Stomach (tissue), 9 donors: Measurements from ENCODE around the gene CCDC183. TPM values are rescaled to one million over a fixed set of nuclear protein-coding genes. Genes with fewer than 3 reads are reported as not detected.
A peak's percentile ranks its signal among the peaks of the same experiment; 100 is the strongest.
"Not testable (repeated sequence)": the region's sequence is repeated elsewhere in the genome, so short reads cannot be mapped to it uniquely, and the experiment has no call there.

Experiments
- DNase-seq, 2 donors: peaks; one replicate each; pipeline versions ENCODE4 v3.0.0 to v3.0.0-alpha.2; 2013 to 2019
- H3K27ac ChIP-seq, 5 donors: fragments of 200-600 bp in 4 of 5; sonication (generic) in 4 of 5; one replicate each; pipeline ENCODE4 v1.5.1; 2013 to 2019; ENCODE audit warnings: mild to moderate bottlenecking in 1 of 5, moderate library complexity in 1 of 5
- H3K27me3 ChIP-seq, 3 donors: fragments of 200-600 bp; sonication (generic); one replicate each; pipeline ENCODE4 v1.5.1; 2017 to 2019; ENCODE audit warnings: mixed run types in 1 of 3
- H3K36me3 ChIP-seq, 4 donors: fragments of 200-600 bp; sonication (generic); 1 replicate in 3 of 4; 2 replicates in 1 of 4; pipeline ENCODE4 v1.5.1; 2016 to 2019
- H3K4me1 ChIP-seq, 4 donors: fragments of 200-600 bp; sonication (generic); one replicate each; pipeline ENCODE4 v1.5.1; 2016 to 2019
- H3K4me3 ChIP-seq, 4 donors: fragments of 200-600 bp; sonication (generic) in 3 of 4; one replicate each; pipeline ENCODE4 v1.5.1; 2016 to 2019; ENCODE audit warnings: mild to moderate bottlenecking in 1 of 4
- H3K9me3 ChIP-seq, 4 donors: fragments of 200-600 bp; sonication (generic); one replicate each; pipeline ENCODE4 v1.5.1; 2016 to 2019
- CTCF ChIP-seq, 7 experiments: fragments of 450-650 bp in 4 of 7; fragments of 200-600 bp in 3 of 7; sonication (generic) in 3 of 7; IDR thresholded peaks; one replicate each; pipeline ENCODE4 v1.5.1; 2016 to 2019; ENCODE audit warnings: antibody characterized with exemption in 7 of 7, control low read depth in 2 of 7, mild to moderate bottlenecking in 1 of 7
- EP300 ChIP-seq: sonication (generic); formaldehyde crosslinking; IDR thresholded peaks from one replicate; pipeline ENCODE4 v1.6.1; 2017; ENCODE audit warnings: antibody characterized with exemption
- POLR2A ChIP-seq, 4 donors: fragments of 450-650 bp; IDR thresholded peaks; one replicate each; pipeline ENCODE4 v1.6.1; 2016; ENCODE audit warnings: antibody characterized with exemption in 4 of 4, control low read depth in 2 of 4, mild to moderate bottlenecking in 1 of 4, moderate library complexity in 1 of 4
- POLR2AphosphoS5 ChIP-seq, 3 donors: sonication (generic); formaldehyde crosslinking; IDR thresholded peaks; one replicate each; pipeline ENCODE4 v1.6.1; 2016; ENCODE audit warnings: antibody characterized with exemption in 3 of 3
- WGBS, 5 donors: extraction: QIAGEN DNeasy Blood & Tissue Kit in 3 of 5; methylation state at CpG; one replicate each; pipeline versions ENCODE4 v1.1.5 to v1.1.7; 2013 to 2018; 5-methylcytosine and 5-hydroxymethylcytosine counted together
- intact Hi-C: fragments of 100-400 bp; cut with DNase I; formaldehyde crosslinking; loops from one replicate; pipeline ENCODE4 v1.15.1; 2023; ENCODE audit warnings: low total_unique reads
- polyA plus RNA-seq, 3 donors: library from polyadenylated mRNA; stranded (reverse); fragments of 200-250 nt; gene quantifications; one replicate each; pipeline ENCODE4 v1.2.3, GENCODE V29; 2013
- total RNA-seq, 5 donors: library from RNA; depleted of rRNA; stranded (reverse); fragments of >200 nt; gene quantifications; one replicate each; pipeline versions ENCODE4 v1.1.0 to v1.2.3, GENCODE V29; 2014 to 2016
- donor health status: healthy with polysubstance abuse.
- donor health status: Bipolar disorder and iron deficiency.
- donor health status: healthy.

Gene CCDC183
- total and polyA plus RNA-seq, 8 donors: 1.2 to 53.0 (median 4.7) TPM

GRCh38 chr9:136792321-136793085 is 3.6 kb upstream of the CCDC183 start:
- no peak for TF ChIP-seq POLR2A (IDR thresholded peaks at IDR 0.05)
- no peak for TF ChIP-seq POLR2AphosphoS5 (IDR thresholded peaks at IDR 0.05)
- TF ChIP-seq EP300: no peak
- TF ChIP-seq CTCF (IDR thresholded peaks at IDR 0.05): no peak
- peak in 1 of 2 donors; percentile 42 for DNase-seq
- Histone ChIP-seq H3K27me3 (peaks cover 0 to 17% (median 0%) of the 10 kb centered on the region in 3 donors), H3K27ac (peak overlapping the region; percentile 91 to 98 (median 97)), H3K36me3 (peaks cover 0 to 22% (median 10%) of the 10 kb centered on the region in 4 donors), H3K9me3 (no peaks in the 10 kb centered on the region), H3K4me3 (peak overlapping the region in 3 of 4 donors; percentile 54 to 75 (median 67)), H3K4me1 (peaks cover 38 to 79% (median 68%) of the 10 kb centered on the region in 4 donors)
- intact Hi-C loops: no loop called here
- 57 to 79% (median 67%) methylated on average over 15 of the region's 15 CpGs for WGBS, 5 donors

GRCh38 chr9:136793086-136793946 is 2.8 kb upstream of the CCDC183 start:
- peaks cover 38 to 77% (median 63%) of the 10 kb centered on the region in 4 donors for H3K4me1 ChIP-seq
- no peak overlapping the region for H3K27ac ChIP-seq
- H3K4me3 ChIP-seq: no peak overlapping the region
- peaks cover 0 to 22% (median 10%) of the 10 kb centered on the region in 4 donors for H3K36me3 ChIP-seq
- H3K27me3 ChIP-seq: peaks cover 0 to 25% (median under 1%) of the 10 kb centered on the region in 3 donors
- H3K9me3 ChIP-seq: no peaks in the 10 kb centered on the region
- intact Hi-C loops: no loop called here
- WGBS, 5 donors: 71 to 74% (median 72%) methylated on average over 17 of the region's 17 CpGs
- TF ChIP-seq CTCF (IDR thresholded peaks at IDR 0.05) (no peak), POLR2A (IDR thresholded peaks at IDR 0.05) (no peak), POLR2AphosphoS5 (IDR thresholded peaks at IDR 0.05) (no peak), EP300 (no peak)
- peak in 1 of 2 donors; percentile 64 for DNase-seq

- H3K4me3 ChIP-seq: no peak overlapping the region
- intact Hi-C loops: no loop called here
- no peak for DNase-seq
- TF ChIP-seq POLR2A (IDR thresholded peaks at IDR 0.05): no peak
- H3K27me3 ChIP-seq: peaks cover 4 to 36% (median 12%) of the 10 kb centered on the region in 3 donors
- H3K9me3 ChIP-seq: no peaks in the 10 kb centered on the region
- 84 to 93% (median 85%) methylated on average over 14 of the region's 14 CpGs for WGBS, 5 donors
- peaks cover 0 to 22% (median 10%) of the 10 kb centered on the region in 4 donors for H3K36me3 ChIP-seq
- H3K4me1 ChIP-seq: peaks cover 42 to 76% (median 63%) of the 10 kb centered on the region in 4 donors
- H3K27ac ChIP-seq: no peak overlapping the region
Measured at GRCh38 chr9:136794281-136794999, 1.7 kb upstream of the CCDC183 start.

- Histone ChIP-seq H3K4me3 (no peak overlapping the region), H3K27ac (no peak overlapping the region), H3K36me3 (peaks cover 0 to 22% (median 10%) of the 10 kb centered on the region in 4 donors), H3K27me3 (peaks cover 6 to 42% (median 18%) of the 10 kb centered on the region in 3 donors), H3K4me1 (peaks cover 44 to 76% (median 63%) of the 10 kb centered on the region in 4 donors), H3K9me3 (no peaks in the 10 kb centered on the region)
- TF ChIP-seq CTCF (IDR thresholded peaks at IDR 0.05): no peak
- no peak for TF ChIP-seq POLR2AphosphoS5 (IDR thresholded peaks at IDR 0.05)
- TF ChIP-seq POLR2A (IDR thresholded peaks at IDR 0.05): no peak
- TF ChIP-seq EP300: no peak
- 74 to 82% (median 81%) methylated on average over 6 of the region's 6 CpGs for WGBS, 5 donors
- DNase-seq: no peak
- intact Hi-C loops: no loop called here
Measured at GRCh38 chr9:136795000-136795348, 1.2 kb upstream of the CCDC183 start.

- peaks cover 6 to 61% (median 32%) of the 10 kb centered on the region in 3 donors for H3K27me3 ChIP-seq
- peaks cover 0 to 22% (median 10%) of the 10 kb centered on the region in 4 donors for H3K36me3 ChIP-seq
- H3K4me1 ChIP-seq: peaks cover 47 to 82% (median 66%) of the 10 kb centered on the region in 4 donors
- peak in 1 of 2 donors; percentile 85 for DNase-seq
- H3K4me3 ChIP-seq, intact Hi-C loops, H3K9me3 ChIP-seq: not testable (repeated sequence)
- H3K27ac ChIP-seq: peak overlapping the region in 2 of 5 donors; percentile 5 to 46
- WGBS, 5 donors: 4 to 13% (median 8%) methylated on average over 10 of the region's 10 CpGs
Measured at GRCh38 chr9:136796775-136797347, 723 bp downstream of the CCDC183 start.
